WTC11 (cell line): ENCODE data around the gene GPX2. TPM values are rescaled to one million over a fixed set of nuclear protein-coding genes. Genes with fewer than 3 reads are reported as not detected.
A peak's percentile ranks its signal among the peaks of the same experiment; 100 is the strongest.

Source experiments
- ATAC-seq: fragments of 200-7000 bp; cut with Tn5 transposase; 2 replicates; pipeline ENCODE4 v1.10.0; 2021; ENCODE audit warnings: mild to moderate bottlenecking, moderate library complexity
- CTCF ChIA-PET: fragments of 300-600 bp; sonication (Branson Sonifier 250); formaldehyde crosslinking; loops from one replicate; lab custom pipeline; 2021; ENCODE audit warnings: antibody characterized with exemption; lab: Charles Lee
- POLR2A ChIA-PET: fragments of 350-600 bp; sonication (Branson Sonifier 250); formaldehyde crosslinking; loops from one replicate; lab custom pipeline; 2021; ENCODE audit warnings: antibody characterized with exemption; lab: Charles Lee
- DNase-seq: peaks from one replicate; pipeline ENCODE4 v3.0.0; 2021; ENCODE audit warnings: low spot score
- H3K27ac Mint-ChIP-seq: 2 replicates; pipeline ENCODE4 v1.8.0; 2021; ENCODE audit warnings: mixed read lengths
- H3K27me3 Mint-ChIP-seq: 2 replicates; pipeline ENCODE4 v1.8.0; 2021; ENCODE audit warnings: low read depth, mild to moderate bottlenecking, moderate library complexity, mixed read lengths
- H3K36me3 Mint-ChIP-seq: 2 replicates; pipeline ENCODE4 v1.8.0; 2021; ENCODE audit warnings: mixed read lengths
- H3K4me1 Mint-ChIP-seq: 2 replicates; pipeline ENCODE4 v1.8.0; 2022; ENCODE audit warnings: mixed read lengths
- H3K4me3 Mint-ChIP-seq: 2 replicates; pipeline ENCODE4 v1.8.0; 2021; ENCODE audit warnings: mild to moderate bottlenecking, moderate library complexity, mixed read lengths
- H3K9me3 Mint-ChIP-seq: 2 replicates; pipeline ENCODE4 v1.8.0; 2021; ENCODE audit warnings: mixed read lengths
- ESRRA ChIP-seq: sonication (generic); formaldehyde crosslinking; IDR thresholded peaks from 2 replicates; pipeline ENCODE4 v1.8.1; 2022; ENCODE audit warnings: mild to moderate bottlenecking, missing genetic modification reagents, borderline replicate concordance
- FOXJ3 ChIP-seq: sonication (generic); formaldehyde crosslinking; IDR thresholded peaks from 2 replicates; pipeline ENCODE4 v1.9.0; 2021; ENCODE audit warnings: missing genetic modification reagents, mild to moderate bottlenecking, borderline replicate concordance
- GABPB1 ChIP-seq: sonication (generic); formaldehyde crosslinking; IDR thresholded peaks from 2 replicates; pipeline ENCODE4 v1.8.1; 2023; ENCODE audit warnings: mild to moderate bottlenecking, missing genetic modification reagents
- IRF2 ChIP-seq: sonication (generic); formaldehyde crosslinking; IDR thresholded peaks from 2 replicates; pipeline ENCODE4 v1.8.0; 2022; ENCODE audit warnings: low read depth, missing genetic modification reagents, borderline replicate concordance
- NFATC4 ChIP-seq: fragments of 250-450 bp; sonication (Bioruptor Pico); IDR thresholded peaks from 2 replicates; pipeline ENCODE4 v1.9.0; 2021; ENCODE audit warnings: mild to moderate bottlenecking
- TEAD4 ChIP-seq: sonication (generic); formaldehyde crosslinking; IDR thresholded peaks from 2 replicates; pipeline ENCODE4 v1.8.0; 2022; ENCODE audit warnings: mild to moderate bottlenecking, missing genetic modification reagents
- ZBTB21 ChIP-seq: sonication (generic); formaldehyde crosslinking; IDR thresholded peaks from 2 replicates; pipeline ENCODE4 v1.8.1; 2023; ENCODE audit warnings: mild to moderate bottlenecking, missing genetic modification reagents, borderline replicate concordance
- ZNF121 ChIP-seq: sonication (generic); formaldehyde crosslinking; IDR thresholded peaks from 2 replicates; pipeline ENCODE4 v1.8.0; 2023; ENCODE audit warnings: missing genetic modification reagents
- total RNA-seq: library from RNA; stranded (reverse); gene quantifications from 3 replicates; pipeline ENCODE4 v1.2.3, GENCODE V29; 2021
- TF ChIP-seq, protein P1 (sequence below): sonication (generic); formaldehyde crosslinking; IDR thresholded peaks from 2 replicates; pipeline ENCODE4 v1.8.0; 2022; ENCODE audit warnings: mild to moderate bottlenecking, missing genetic modification reagents
- TF ChIP-seq, protein P2 (sequence below): sonication (generic); formaldehyde crosslinking; conservative IDR thresholded peaks from 2 replicates; pipeline ENCODE4 v1.8.1; 2022; ENCODE audit warnings: mild to moderate bottlenecking, missing genetic modification reagents
- TF ChIP-seq, protein P3 (sequence below): sonication (generic); formaldehyde crosslinking; IDR thresholded peaks from 2 replicates; pipeline ENCODE4 v1.8.0; 2023; ENCODE audit warnings: mild to moderate bottlenecking, missing genetic modification reagents
- TF ChIP-seq, protein P4 (sequence below): sonication (generic); formaldehyde crosslinking; IDR thresholded peaks from 2 replicates; pipeline ENCODE4 v1.8.0; 2022; ENCODE audit warnings: mild to moderate bottlenecking, missing genetic modification reagents
- TF ChIP-seq, protein P5 (sequence below): sonication (generic); formaldehyde crosslinking; IDR thresholded peaks from 2 replicates; pipeline ENCODE4 v1.8.1; 2023; ENCODE audit warnings: mild to moderate bottlenecking, missing genetic modification reagents, moderate library complexity
- TF ChIP-seq, protein P6 (sequence below): sonication (generic); formaldehyde crosslinking; IDR thresholded peaks from 2 replicates; pipeline ENCODE4 v1.8.0; 2023; ENCODE audit warnings: missing genetic modification reagents, mild to moderate bottlenecking, borderline replicate concordance
- TF ChIP-seq, protein P7 (sequence below): fragments of 250-450 bp; sonication (Bioruptor Pico); IDR thresholded peaks from 2 replicates; pipeline ENCODE4 v1.9.0; 2021; ENCODE audit warnings: mild to moderate bottlenecking
- TF ChIP-seq, protein P8 (sequence below): fragments of 250-450 bp; sonication (Bioruptor Pico); IDR thresholded peaks from 2 replicates; pipeline ENCODE4 v2.1.2; 2022; ENCODE audit warnings: mild to moderate bottlenecking, moderate library complexity

The GPX2 gene
- total RNA-seq, 1 experiment from 2014 or later = 1.5 TPM

DNA sequence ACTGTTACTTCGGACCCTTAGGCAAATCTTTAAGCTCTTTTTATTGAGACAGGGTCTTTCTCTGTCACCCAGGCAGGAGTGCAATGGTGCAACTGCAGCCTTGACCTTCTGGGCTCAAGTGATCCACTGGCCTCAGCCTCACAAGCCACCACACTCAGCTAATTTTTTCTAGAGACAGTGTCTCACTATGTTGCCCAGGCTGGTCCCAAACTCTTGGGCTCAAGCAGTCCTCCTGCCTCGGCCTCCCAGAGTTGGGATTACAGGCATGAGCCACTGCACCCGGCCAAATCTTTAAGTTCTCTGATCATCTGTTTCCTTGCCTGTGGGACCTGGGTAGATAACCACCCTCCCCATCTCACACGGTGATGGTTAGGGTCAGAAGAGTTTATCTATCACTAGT is 2.3 kb upstream of the GPX2 start:
- TF ChIP-seq ZNF121 (CRISPR knock-in tag) = 0 out of 2 replicates have a peak, but pooled peaks have one; percentile 7
- TF ChIP-seq, protein P1, sequence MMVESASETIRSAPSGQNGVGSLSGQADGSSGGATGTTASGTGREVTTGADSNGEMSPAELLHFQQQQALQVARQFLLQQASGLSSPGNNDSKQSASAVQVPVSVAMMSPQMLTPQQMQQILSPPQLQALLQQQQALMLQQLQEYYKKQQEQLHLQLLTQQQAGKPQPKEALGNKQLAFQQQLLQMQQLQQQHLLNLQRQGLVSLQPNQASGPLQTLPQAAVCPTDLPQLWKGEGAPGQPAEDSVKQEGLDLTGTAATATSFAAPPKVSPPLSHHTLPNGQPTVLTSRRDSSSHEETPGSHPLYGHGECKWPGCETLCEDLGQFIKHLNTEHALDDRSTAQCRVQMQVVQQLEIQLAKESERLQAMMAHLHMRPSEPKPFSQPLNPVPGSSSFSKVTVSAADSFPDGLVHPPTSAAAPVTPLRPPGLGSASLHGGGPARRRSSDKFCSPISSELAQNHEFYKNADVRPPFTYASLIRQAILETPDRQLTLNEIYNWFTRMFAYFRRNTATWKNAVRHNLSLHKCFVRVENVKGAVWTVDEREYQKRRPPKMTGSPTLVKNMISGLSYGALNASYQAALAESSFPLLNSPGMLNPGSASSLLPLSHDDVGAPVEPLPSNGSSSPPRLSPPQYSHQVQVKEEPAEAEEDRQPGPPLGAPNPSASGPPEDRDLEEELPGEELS = no peak
- H3K36me3 Mint-ChIP-seq = peaks cover 12% of the 10 kb centered on the region
- CTCF ChIA-PET = interaction anchor here (1.4 to 4.5 kb wide), 3 partner anchors 9 to 42 kb away, joined by 4 to 22 read pairs (median 12); partner anchors contain the start of gene FNTB
- POLR2A ChIA-PET = no interaction called here
- ATAC-seq (no peak), DNase-seq (no peak)
- H3K4me3 Mint-ChIP-seq = no peak overlapping the region
- H3K27ac Mint-ChIP-seq = no peak overlapping the region
- H3K4me1 Mint-ChIP-seq = peaks cover 24% of the 10 kb centered on the region
- no peaks in the 10 kb centered on the region for H3K27me3 Mint-ChIP-seq
- H3K9me3 Mint-ChIP-seq = no peaks in the 10 kb centered on the region

DNA sequence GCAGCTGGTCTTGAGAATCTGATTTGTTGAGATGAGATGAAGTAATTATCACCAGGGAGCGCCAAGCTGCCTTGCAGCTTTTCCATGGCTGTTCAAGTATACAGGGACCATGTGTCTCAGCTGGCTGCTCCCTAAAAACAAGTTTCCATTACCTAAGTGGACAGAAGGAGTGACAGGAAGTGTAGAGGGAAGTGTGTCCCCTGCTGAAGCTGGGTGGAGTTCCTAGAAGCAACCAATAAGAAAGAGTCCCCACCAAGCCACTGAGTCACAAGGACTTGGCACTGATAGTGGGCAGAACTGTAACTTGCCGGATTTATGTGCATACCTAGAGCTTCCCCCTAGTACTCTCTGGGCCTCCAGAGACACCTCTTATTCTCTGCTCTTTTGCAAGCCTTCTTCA is 1.5 kb upstream of the GPX2 start:
- ATAC-seq = no peak
- TF ChIP-seq ESRRA (CRISPR knock-in tag) (no peak), FOXJ3 (CRISPR knock-in tag) (no peak), TEAD4 (CRISPR knock-in tag) (no peak)
- TF ChIP-seq, protein P2, sequence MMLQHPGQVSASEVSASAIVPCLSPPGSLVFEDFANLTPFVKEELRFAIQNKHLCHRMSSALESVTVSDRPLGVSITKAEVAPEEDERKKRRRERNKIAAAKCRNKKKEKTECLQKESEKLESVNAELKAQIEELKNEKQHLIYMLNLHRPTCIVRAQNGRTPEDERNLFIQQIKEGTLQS (CRISPR knock-in tag) = no peak
- TF ChIP-seq, protein P3, sequence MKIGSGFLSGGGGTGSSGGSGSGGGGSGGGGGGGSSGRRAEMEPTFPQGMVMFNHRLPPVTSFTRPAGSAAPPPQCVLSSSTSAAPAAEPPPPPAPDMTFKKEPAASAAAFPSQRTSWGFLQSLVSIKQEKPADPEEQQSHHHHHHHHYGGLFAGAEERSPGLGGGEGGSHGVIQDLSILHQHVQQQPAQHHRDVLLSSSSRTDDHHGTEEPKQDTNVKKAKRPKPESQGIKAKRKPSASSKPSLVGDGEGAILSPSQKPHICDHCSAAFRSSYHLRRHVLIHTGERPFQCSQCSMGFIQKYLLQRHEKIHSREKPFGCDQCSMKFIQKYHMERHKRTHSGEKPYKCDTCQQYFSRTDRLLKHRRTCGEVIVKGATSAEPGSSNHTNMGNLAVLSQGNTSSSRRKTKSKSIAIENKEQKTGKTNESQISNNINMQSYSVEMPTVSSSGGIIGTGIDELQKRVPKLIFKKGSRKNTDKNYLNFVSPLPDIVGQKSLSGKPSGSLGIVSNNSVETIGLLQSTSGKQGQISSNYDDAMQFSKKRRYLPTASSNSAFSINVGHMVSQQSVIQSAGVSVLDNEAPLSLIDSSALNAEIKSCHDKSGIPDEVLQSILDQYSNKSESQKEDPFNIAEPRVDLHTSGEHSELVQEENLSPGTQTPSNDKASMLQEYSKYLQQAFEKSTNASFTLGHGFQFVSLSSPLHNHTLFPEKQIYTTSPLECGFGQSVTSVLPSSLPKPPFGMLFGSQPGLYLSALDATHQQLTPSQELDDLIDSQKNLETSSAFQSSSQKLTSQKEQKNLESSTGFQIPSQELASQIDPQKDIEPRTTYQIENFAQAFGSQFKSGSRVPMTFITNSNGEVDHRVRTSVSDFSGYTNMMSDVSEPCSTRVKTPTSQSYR (CRISPR knock-in tag) = no peak
- TF ChIP-seq, protein P4, sequence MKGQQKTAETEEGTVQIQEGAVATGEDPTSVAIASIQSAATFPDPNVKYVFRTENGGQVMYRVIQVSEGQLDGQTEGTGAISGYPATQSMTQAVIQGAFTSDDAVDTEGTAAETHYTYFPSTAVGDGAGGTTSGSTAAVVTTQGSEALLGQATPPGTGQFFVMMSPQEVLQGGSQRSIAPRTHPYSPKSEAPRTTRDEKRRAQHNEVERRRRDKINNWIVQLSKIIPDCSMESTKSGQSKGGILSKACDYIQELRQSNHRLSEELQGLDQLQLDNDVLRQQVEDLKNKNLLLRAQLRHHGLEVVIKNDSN (CRISPR knock-in tag) = no peak
- Mint-ChIP-seq H3K4me1 (peaks cover 24% of the 10 kb centered on the region), H3K36me3 (peaks cover 8% of the 10 kb centered on the region), H3K27me3 (no peaks in the 10 kb centered on the region), H3K27ac (peak overlapping the region; percentile 34; the same call in 1 of the 2 replicates), H3K9me3 (no peaks in the 10 kb centered on the region), H3K4me3 (no peak overlapping the region)
- ChIA-PET CTCF (interaction anchor here (0.8 to 4.5 kb wide), 4 partner anchors 9 to 43 kb away, joined by 3 to 22 read pairs (median 8); partner anchors contain the start of gene FNTB), POLR2A (interaction anchor here (0.5 to 0.9 kb wide), 2 partner anchors 70 to 227 kb away, joined by 3 read pairs; no protein-coding TSS in a partner anchor)
- no peak for DNase-seq

DNA sequence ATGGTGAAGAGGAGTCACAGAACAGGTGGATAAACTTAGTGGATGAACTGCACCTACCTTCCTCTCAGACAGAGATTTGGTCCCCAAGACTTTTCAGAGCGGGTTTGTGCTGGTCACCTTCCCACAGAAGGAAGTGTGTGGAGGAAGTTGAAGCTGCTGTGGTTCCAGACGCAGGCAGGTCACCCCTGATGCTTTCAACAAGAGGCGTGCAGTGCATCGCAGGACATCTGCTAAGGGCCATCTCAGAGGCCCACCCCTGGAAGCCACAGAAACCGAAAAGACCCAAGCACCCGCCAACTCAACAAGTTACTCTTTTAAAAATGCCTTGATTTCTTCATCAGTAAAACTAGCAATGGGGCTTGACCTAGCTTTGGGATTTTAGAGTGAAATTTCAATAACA is 1.0 kb upstream of the GPX2 start:
- ChIA-PET POLR2A (interaction anchor here (0.9 kb wide), 1 partner anchor 70 kb away, joined by 3 read pairs; no protein-coding TSS in a partner anchor), CTCF (interaction anchor here (0.8 to 4.5 kb wide), 4 partner anchors 10 to 44 kb away, joined by 3 to 22 read pairs (median 8); partner anchors contain the start of gene FNTB)
- Mint-ChIP-seq H3K4me3 (no peak overlapping the region), H3K27ac (peak overlapping the region; percentile 34; the same call in 1 of the 2 replicates), H3K4me1 (peaks cover 24% of the 10 kb centered on the region), H3K36me3 (peaks cover 3% of the 10 kb centered on the region), H3K9me3 (no peaks in the 10 kb centered on the region), H3K27me3 (no peaks in the 10 kb centered on the region)
- TF ChIP-seq ZBTB21 (CRISPR knock-in tag) (no peak), NFATC4 (CRISPR knock-in tag) (no peak), IRF2 (no peak), GABPB1 (CRISPR knock-in tag) (no peak)
- TF ChIP-seq, protein P5, sequence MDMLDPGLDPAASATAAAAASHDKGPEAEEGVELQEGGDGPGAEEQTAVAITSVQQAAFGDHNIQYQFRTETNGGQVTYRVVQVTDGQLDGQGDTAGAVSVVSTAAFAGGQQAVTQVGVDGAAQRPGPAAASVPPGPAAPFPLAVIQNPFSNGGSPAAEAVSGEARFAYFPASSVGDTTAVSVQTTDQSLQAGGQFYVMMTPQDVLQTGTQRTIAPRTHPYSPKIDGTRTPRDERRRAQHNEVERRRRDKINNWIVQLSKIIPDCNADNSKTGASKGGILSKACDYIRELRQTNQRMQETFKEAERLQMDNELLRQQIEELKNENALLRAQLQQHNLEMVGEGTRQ (CRISPR knock-in tag) = no peak
- TF ChIP-seq, protein P6, sequence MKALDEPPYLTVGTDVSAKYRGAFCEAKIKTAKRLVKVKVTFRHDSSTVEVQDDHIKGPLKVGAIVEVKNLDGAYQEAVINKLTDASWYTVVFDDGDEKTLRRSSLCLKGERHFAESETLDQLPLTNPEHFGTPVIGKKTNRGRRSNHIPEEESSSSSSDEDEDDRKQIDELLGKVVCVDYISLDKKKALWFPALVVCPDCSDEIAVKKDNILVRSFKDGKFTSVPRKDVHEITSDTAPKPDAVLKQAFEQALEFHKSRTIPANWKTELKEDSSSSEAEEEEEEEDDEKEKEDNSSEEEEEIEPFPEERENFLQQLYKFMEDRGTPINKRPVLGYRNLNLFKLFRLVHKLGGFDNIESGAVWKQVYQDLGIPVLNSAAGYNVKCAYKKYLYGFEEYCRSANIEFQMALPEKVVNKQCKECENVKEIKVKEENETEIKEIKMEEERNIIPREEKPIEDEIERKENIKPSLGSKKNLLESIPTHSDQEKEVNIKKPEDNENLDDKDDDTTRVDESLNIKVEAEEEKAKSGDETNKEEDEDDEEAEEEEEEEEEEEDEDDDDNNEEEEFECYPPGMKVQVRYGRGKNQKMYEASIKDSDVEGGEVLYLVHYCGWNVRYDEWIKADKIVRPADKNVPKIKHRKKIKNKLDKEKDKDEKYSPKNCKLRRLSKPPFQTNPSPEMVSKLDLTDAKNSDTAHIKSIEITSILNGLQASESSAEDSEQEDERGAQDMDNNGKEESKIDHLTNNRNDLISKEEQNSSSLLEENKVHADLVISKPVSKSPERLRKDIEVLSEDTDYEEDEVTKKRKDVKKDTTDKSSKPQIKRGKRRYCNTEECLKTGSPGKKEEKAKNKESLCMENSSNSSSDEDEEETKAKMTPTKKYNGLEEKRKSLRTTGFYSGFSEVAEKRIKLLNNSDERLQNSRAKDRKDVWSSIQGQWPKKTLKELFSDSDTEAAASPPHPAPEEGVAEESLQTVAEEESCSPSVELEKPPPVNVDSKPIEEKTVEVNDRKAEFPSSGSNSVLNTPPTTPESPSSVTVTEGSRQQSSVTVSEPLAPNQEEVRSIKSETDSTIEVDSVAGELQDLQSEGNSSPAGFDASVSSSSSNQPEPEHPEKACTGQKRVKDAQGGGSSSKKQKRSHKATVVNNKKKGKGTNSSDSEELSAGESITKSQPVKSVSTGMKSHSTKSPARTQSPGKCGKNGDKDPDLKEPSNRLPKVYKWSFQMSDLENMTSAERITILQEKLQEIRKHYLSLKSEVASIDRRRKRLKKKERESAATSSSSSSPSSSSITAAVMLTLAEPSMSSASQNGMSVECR (CRISPR knock-in tag) = no peak
- TF ChIP-seq, protein P7, sequence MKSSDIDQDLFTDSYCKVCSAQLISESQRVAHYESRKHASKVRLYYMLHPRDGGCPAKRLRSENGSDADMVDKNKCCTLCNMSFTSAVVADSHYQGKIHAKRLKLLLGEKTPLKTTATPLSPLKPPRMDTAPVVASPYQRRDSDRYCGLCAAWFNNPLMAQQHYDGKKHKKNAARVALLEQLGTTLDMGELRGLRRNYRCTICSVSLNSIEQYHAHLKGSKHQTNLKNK (CRISPR knock-in tag) = no peak
- TF ChIP-seq, protein P2 (CRISPR knock-in tag) = no peak
- TF ChIP-seq, protein P8, sequence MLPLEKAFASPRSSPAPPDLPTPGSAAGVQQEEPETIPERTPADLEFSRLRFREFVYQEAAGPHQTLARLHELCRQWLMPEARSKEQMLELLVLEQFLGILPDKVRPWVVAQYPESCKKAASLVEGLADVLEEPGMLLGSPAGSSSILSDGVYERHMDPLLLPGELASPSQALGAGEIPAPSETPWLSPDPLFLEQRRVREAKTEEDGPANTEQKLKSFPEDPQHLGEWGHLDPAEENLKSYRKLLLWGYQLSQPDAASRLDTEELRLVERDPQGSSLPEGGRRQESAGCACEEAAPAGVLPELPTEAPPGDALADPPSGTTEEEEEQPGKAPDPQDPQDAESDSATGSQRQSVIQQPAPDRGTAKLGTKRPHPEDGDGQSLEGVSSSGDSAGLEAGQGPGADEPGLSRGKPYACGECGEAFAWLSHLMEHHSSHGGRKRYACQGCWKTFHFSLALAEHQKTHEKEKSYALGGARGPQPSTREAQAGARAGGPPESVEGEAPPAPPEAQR (CRISPR knock-in tag) = no peak
- DNase-seq (no peak), ATAC-seq (no peak)
